ENCODE measurements around the gene ZFP2. TPM values are rescaled to one million over a fixed set of nuclear protein-coding genes. Genes with fewer than 3 reads are reported as not detected.
A peak's percentile ranks its signal among the peaks of the same experiment; 100 is the strongest.

Gene ZFP2
- total and polyA plus RNA-seq, 2 of the 13 experiments (the other 11 are each of a cell fraction or from before 2014, with no cell fraction given): 0.27 to 0.42 TPM

- TF ChIP-seq GMEB2 (CRISPR knock-in tag; IDR thresholded peaks at IDR 0.05; ENCODE audit: low read depth) (peak; percentile 52; the same call in 1 of the 2 replicates), HMGXB4 (CRISPR knock-in tag; IDR thresholded peaks at IDR 0.05; ENCODE audit: borderline replicate concordance in 1 of 2, low read depth in 1 of 2) (peak; percentile 17 to 75; a peak in 3 of 4 replicates), HINFP (CRISPR knock-in tag; IDR thresholded peaks at IDR 0.05; ENCODE audit: low read depth) (no peak), PHF8 (CRISPR knock-in tag; IDR thresholded peaks at IDR 0.05) (peak; percentile 92), EED (CRISPR knock-in tag; IDR thresholded peaks at IDR 0.05) (peak; percentile 61; the same call in 1 of the 2 replicates), ZNF777 (CRISPR knock-in tag; IDR thresholded peaks at IDR 0.05) (peak; percentile 72), ZNF232 (CRISPR knock-in tag; IDR thresholded peaks at IDR 0.05; ENCODE audit: borderline replicate concordance) (0 out of 2 replicates have a peak, but pooled peaks have one; percentile 26), SKI (IDR thresholded peaks at IDR 0.05; ENCODE audit: partially characterized antibody) (no peak), MYC (CRISPR knock-in tag; IDR thresholded peaks at IDR 0.05; ENCODE audit: borderline replicate concordance) (peak; percentile 57), CREB3 (CRISPR knock-in tag; IDR thresholded peaks at IDR 0.05) (peak; percentile 38; the same call in 1 of the 2 replicates), ZNF546 (CRISPR knock-in tag; conservative IDR thresholded peaks at IDR 0.05) (0 out of 2 replicates have a peak, but pooled peaks have one; percentile 49), RBFOX2 (IDR thresholded peaks at IDR 0.05; ENCODE audit: low read depth, low read length) (peak; percentile 83), GATAD1 (CRISPR knock-in tag; IDR thresholded peaks at IDR 0.05) (peak; percentile 42; the same call in 1 of the 2 replicates), ZNF747 (CRISPR knock-in tag; IDR thresholded peaks at IDR 0.05; ENCODE audit: borderline replicate concordance) (0 out of 2 replicates have a peak, but pooled peaks have one; percentile 27), SUZ12 (IDR thresholded peaks at IDR 0.05; ENCODE audit: low read depth, low read length) (peak; percentile 35; the same call in 1 of the 2 replicates), DZIP1 (CRISPR knock-in tag; IDR thresholded peaks at IDR 0.05) (no peak), KDM2A (CRISPR knock-in tag; IDR thresholded peaks at IDR 0.05; ENCODE audit: borderline replicate concordance, low read depth) (peak; percentile 63; the same call in 1 of the 2 replicates)
Measured at GRCh38 chr5:178895615-178896571, at the start of gene ZFP2 (continued).
